ENCODE measurements around the gene FXN. TPM values are rescaled to one million over a fixed set of nuclear protein-coding genes. Genes with fewer than 3 reads are reported as not detected.
"Not testable (repeated sequence)": the region's sequence is repeated elsewhere in the genome, so short reads cannot be mapped to it uniquely, and the experiment has no call there.

Gene FXN
- total RNA-seq, 1 donor from 2014 or later, result 17.5 TPM

DNA sequence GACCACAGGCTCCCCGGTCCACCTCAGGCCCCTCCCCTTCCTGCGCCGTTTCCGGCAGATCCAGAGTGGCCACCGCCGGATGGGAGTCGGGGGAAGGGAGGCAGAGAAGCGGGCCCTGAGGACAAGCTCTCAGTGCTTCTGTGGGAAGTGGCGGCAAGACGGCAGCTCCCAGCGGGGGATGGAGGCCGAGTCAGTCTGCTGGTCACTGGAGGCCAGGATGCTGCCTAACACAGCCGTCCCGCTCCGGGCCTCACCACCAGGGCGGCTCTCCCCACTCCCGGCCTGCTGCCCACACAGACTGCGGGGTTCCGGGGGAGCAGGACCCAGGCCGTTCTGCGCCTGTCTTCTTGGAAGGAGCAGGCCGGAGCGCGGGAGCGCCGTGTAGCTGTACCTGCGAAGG lies 31.4 kb downstream of the FXN start:
- DNase-seq (ENCODE audit: low spot score), result no peak

DNA sequence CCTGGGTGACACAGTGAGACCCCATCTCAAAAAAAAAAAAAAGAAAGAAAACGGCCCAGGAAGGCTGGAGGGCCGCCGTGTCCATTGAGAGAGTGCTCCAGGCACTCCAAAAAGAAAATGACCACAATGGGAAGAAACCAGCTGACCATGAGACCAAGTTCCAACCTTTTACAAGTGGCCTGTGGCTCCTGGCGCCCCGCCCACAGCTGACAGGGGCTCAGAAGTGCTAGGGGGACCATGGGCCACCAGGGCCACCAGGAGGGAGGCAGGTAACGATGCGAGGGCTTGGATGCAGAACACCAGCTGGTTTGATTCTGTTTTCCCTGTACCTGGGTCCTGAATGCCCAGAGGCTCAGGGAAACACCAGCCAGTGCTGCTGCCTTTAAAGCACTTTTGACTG lies 34.6 kb downstream of the FXN start:
- DNase-seq (ENCODE audit: low spot score), result no peak

DNA sequence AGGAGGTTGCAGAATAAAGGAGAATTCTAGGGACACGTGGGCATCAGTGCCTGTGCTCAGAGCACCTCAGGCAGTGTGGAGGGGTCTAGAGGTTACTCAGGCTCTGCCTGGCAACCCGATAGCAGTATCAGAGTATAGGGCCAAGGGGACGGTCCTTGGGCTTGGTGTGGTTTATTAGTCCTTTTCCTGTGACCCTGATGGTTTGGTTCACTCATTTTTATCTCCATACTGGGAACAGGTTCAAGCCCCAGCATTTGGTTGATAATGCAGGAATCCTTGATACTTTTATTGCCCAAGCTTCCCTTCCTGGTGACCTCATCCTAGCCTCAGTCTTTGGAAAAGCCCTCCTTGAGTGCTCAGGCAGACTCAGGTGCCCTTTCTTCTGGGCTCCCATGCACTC lies 35.5 kb downstream of the FXN start:
- DNase-seq (ENCODE audit: low spot score), result no peak

DNA sequence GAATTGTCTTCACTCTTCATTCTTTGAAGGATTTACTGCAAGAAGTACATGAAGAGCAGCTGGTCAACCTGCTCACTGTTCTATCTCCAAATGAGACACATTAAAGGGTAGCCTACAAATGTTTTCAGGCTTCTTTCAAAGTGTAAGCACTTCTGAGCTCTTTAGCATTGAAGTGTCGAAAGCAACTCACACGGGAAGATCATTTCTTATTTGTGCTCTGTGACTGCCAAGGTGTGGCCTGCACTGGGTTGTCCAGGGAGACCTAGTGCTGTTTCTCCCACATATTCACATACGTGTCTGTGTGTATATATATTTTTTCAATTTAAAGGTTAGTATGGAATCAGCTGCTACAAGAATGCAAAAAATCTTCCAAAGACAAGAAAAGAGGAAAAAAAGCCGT lies 37.6 kb downstream of the FXN start:
- DNase-seq (ENCODE audit: low spot score), result no peak

DNA sequence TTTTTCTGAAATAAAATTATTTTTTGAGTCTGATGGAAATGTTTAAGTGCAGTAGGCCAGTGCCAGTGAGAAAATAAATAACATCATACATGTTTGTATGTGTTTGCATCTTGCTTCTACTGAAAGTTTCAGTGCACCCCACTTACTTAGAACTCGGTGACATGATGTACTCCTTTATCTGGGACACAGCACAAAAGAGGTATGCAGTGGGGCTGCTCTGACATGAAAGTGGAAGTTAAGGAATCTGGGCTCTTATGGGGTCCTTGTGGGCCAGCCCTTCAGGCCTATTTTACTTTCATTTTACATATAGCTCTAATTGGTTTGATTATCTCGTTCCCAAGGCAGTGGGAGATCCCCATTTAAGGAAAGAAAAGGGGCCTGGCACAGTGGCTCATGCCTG lies 39.2 kb downstream of the FXN start:
- DNase-seq (ENCODE audit: low spot score), result no peak

DNA sequence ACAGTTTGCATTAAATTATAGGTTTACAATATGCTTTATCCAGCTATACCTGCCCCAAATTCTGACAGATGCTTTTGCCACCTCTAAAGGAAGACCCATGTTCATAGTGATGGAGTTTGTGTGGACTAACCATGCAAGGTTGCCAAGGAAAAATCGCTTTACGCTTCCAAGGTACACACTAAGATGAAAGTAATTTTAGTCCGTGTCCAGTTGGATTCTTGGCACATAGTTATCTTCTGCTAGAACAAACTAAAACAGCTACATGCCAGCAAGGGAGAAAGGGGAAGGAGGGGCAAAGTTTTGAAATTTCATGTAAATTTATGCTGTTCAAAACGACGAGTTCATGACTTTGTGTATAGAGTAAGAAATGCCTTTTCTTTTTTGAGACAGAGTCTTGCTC lies 41.0 kb downstream of the FXN start:
- DNase-seq (ENCODE audit: low spot score), result no peak

DNA sequence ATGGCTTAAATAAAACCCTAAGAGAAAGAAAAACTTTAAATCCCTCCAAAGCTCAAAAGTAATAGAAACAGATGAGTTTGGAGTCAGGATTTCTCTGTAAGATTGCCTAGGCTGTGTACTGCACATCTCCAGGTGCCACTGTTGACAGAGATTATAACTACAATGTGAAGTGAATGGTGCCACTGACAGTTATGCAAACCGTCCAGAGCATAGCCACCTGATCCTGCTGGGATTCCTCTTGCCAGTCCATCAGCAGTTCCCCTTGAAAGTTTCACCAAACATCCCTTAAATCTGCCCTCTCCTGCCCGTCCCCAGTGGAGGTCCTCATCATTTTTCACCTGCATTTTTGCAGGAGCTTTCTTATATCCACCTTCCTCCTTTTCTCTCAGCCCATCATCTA lies 42.5 kb downstream of the FXN start:
- no peak for DNase-seq (ENCODE audit: low spot score)

DNA sequence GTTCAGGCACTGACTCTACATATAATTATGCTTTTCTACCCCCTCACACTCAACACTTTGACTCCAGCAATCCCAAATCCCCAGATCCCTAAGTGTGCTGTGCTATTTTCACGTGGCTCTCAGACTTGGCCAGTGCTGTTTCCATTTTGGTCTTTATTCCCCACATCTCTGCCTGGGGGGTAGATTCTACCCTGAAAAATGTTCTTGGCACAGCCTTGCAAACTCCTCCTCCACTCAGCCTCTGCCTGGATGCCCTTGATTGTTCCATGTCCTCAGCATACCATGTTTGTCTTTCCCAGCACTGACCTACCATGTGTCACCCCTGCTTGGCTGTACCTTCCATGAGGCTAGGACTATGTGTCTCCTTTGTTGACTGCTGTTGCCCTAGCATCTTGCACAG lies 43.0 kb downstream of the FXN start:
- peak; percentile 51 for DNase-seq (ENCODE audit: low spot score)

DNA sequence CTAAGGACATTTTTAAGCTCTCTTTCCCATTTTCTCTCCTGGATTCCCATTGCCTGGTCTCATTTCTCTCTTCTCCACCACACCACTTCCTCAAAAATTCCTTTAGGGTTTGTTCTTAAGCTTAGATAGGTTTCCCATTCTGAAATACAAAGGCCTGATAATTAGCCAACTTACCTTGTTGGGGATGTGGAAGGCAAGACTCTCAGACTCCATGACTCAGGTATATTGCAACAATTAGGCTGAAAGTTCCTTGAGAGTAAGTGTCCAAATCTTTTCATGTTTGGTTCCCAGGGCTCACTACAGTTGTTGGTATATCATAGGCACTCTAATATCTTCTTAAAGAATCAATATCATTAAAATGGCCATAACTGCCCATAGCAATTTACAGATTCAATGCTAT lies 43.6 kb downstream of the FXN start:
- no peak for DNase-seq (ENCODE audit: low spot score)

DNA sequence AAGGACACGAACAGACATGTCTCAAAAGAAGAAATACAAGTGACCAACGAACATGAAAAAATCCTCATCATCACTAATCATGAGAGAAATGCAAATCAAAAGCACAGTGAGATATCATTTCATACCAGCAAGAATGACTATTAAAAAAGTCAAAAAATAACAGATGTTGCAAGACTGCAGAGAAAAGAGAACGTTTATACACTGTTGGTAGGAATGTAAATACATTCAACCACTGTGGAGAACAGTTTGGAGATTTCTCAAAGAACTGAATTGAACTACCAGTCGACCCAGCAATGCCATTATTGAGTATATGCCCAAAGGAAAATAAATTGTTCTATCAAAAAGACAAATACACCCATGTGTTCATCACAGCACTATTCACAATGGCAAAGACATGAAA lies 45.7 kb downstream of the FXN start:
- DNase-seq (ENCODE audit: low spot score), result no peak

DNA sequence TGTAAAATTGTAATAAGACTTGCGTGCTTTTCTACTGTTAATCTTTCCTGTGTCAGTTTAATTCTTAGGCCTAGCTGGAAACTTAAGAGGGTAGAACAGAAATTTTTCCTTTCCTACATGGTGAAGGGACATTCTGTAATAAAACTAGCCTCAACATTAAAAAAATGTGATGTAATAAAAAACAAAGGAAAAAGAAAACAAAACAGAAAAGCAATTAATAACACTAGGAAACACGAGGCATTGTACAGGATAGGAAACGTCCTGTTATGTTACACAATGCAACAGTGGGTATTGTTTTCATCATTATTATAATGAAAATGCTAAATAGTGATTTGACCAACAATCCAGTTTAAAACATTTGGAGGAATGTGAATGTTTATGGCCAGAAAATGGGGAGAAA lies 47.8 kb downstream of the FXN start:
- no peak for DNase-seq (ENCODE audit: low spot score)

DNA sequence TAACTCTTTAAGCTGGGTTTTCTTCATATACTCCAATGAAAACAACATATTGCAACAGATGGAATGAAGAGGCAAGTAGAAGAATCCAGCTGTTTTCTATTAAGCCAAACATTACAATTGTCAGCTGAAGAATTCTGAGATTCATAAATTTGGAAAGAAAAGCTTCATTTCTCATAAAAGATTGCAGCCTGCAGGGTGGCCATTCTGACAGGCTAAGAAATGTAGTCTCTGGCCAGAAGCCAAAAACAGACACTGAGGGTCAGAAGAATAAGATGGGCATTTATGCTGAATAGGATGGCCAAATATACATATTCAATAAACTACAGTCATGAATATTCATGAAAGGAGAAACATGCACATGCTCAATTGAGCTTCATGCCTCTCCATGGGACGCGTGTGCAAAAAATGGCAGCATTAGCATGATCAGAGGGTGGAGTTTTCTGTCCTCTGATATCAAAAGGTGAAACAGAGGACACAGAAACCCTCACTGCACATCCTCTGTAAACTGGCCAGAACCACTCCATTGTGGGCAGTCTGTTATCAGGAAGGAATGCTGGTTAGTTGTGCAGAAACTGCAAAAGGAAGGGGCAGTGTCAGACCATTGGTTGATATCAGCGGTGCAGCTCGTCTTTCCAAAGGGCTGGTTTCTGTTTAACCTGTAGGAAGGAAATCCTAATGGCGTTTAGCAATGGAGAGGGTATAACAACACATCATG lies 50.2 kb downstream of the FXN start:
- no peak for DNase-seq (ENCODE audit: low spot score)

DNA sequence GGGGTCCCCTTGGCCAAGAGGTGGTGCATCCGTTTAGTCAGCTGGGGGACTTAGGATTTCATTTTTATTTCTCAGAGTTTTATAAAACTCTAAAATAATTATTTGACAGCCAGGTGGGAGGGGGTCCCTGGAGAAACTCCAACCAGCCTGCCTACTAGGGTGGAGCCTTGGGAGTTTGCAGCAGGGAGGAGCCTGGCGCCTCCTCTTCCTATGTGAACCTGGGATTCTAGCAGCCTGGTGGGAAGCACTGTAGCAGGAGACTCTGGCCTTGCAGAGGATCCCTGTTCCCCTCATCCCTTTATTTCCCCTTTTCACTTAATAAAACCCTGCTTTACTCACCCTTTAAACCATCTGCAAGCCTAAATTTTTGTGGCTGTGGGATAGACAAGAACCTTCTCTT lies 50.8 kb downstream of the FXN start:
- DNase-seq (ENCODE audit: low spot score), result no peak

DNA sequence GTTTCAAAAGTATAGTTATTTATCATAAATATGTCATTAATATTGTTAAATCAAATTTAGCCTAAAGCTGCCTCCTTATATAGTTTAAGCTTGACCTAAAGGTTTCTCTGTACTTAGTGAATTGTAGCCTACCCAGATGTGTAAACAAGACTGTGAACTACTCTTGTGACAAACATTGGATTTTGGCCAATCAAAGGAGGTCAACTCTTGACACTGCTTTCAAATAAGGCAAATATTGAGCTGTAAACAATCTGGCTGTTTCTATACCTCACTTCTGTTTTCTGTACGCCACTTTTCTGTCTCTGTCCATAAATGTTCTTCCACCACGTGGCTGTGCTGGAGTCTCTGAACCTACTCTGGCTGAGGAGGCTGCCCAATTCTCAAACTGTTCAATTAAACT lies 51.2 kb downstream of the FXN start:
- no peak for DNase-seq (ENCODE audit: low spot score)

DNA sequence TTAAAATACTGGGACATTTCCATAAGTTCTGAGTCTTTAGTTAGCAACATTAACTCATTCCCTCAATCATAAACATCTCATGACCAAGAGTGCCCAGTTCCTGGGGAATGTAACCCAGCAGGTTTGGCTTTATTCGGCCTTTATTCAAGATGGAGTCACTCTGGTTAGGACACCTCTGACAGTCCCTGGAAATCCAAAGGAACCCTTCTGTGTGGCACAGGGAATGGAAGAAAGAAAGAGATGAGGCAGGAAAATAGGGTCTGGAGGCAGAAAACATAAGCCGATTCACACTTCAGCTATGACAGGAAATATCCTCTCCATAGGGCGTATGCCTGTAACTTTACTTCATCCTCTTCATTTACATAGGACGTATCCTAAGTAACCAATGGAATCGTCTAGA lies 53.5 kb downstream of the FXN start:
- DNase-seq (ENCODE audit: low spot score), result no peak

DNA sequence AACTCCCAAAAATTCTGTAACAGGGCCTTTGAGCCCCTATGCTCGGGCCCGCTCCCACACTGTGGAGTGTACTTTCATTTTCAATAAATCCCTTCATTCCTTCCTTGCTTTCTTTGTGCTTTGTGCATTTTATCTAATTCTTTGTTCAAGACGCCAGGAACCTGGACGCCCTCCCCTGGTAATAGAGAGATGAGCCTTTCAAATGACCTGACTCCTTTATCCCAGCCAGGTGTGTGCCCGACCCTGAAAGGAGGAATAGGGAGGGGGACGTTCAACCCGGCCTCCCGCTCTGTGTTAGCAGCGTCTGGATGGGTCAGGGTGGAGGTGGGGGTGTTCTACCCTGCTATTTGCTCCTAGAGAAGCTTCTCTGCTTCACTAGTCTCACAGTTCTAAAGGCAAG lies 53.9 kb downstream of the FXN start:
- no peak for DNase-seq (ENCODE audit: low spot score)

DNA sequence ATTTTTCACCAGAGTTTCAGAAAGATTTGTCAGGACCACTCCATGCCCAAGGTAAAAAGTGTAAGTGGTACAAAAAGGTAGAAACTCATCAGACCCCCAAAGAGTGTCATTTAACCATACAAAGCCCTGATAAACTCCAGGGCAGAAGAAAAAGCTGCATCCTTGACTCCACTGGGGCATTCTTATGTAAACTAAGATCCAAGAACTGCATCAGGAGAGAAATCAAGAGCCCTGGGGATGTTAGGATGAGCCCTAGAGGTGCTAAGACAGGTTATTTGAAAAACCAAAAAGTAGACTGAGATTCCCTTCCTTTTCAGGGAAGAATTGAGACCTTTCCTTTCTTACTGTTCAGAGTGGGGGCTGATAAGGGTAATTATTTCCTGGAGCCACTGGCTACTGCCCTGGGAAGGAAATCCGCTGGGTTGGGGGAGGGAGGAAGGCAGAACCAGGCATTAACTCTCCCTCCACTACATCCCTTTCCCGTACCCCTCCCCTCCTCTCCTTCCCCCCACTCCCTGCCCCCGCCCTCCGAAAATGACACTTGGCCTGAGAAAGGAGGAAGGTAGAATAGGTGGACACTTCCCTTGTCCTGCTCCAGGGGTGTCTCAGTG lies 54.7 kb downstream of the FXN start:
- DNase-seq (ENCODE audit: low spot score), result no peak

DNA sequence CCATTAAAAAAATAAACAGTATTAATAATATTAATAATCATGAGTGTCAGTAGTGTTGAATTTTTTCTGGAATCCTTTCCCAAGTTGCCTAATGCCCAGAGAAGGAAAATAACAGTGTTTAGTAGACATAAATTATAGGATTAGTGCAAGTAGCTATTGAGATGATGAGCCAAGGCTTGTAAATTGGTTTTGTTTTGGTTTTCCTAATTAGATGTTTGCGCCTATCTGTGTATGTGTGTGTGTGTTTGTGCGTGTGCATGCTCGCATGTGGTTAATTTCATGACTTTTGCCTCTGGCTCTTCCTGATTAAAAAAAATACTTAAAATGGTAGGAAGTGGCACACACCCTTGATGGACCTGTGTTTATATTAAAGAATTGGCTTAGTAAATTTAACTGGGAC lies 55.4 kb downstream of the FXN start:
- no peak for DNase-seq (ENCODE audit: low spot score)

DNA sequence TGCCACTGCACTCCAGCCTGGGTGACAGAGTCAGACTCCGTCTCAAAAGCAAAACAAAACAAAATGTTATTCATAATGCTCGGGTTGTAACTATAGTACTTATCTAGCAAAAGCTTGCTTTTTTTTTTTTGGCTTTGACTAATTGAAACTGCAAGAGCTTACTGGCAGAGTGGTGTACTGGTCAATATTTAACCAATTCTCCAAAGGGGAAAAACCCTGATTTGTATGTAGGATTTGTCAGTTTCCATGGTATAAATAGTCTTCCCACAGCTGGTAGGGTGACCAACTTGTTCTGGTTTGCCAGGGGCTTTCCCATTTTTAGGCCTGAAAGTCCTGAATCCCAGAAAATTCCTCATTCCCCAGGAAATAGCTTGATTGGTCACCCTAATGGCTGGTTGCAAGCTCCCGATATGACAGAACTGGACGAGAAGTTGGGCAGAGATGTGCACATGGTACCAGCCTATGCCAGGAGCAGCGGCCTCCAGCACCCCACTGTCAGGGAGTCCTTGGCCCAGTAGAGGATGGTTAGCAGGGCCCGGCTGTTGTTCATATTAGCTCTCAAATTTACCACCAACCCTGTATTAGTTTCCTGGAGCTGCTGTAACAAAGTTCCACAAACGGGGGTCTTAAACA lies 58.0 kb downstream of the FXN start:
- DNase-seq (ENCODE audit: low spot score), result no peak

DNA sequence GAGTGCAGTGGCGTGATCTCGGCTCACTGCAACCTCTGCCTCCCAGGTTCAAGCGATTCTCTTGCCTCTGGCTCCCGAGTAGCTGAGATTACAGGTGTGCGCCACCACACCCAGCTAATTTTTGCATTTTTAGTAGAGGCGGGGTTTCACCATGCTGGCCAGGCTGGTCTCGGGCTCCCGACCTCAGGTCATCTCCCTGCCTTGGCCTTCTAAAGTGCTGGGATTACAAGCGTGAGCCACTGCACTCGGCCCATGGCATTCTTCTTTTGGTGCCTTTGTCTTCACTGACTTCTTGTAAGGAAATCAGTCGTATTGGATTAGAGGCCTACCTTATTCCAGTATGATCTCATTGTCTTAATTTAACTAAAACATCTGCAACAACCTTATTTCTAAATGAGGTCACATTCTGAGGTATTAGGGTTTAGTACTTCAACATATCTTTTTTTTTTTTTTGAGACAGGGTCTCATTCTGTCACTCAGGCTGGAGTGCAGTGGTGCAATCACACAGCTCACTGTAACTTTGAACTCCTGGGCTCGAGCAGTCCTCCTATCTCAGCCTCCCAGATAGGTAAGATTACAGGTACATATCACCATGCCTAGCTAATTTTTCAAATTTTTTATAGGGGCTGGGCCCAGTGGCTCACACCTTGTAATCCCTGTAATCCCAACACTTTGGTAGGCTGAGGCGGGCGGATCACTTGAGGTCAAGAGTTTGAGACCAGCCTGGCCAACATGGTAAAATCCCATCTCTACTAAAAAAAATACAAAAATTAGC lies 59.0 kb downstream of the FXN start:
- DNase-seq (ENCODE audit: low spot score), result not testable (repeated sequence)

DNA sequence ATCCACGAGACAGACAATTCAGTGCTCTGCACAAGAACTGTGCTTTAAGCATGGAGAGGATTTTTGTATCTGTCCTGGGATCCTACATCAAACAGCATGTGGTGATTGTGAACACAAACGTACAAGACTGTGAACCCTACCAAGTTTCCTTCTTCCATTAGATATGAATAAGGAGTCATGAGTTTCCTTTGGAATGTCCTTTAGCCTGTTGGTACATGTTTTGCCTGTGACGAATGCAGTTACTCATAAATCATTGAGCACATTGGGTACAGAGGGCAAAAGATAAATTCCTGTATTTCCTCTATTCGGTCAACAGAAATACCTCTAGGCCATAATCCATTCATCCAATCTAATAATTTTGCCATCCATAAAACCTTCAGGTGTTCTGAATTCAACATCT lies 61.5 kb downstream of the FXN start:
- DNase-seq (ENCODE audit: low spot score), result no peak

DNA sequence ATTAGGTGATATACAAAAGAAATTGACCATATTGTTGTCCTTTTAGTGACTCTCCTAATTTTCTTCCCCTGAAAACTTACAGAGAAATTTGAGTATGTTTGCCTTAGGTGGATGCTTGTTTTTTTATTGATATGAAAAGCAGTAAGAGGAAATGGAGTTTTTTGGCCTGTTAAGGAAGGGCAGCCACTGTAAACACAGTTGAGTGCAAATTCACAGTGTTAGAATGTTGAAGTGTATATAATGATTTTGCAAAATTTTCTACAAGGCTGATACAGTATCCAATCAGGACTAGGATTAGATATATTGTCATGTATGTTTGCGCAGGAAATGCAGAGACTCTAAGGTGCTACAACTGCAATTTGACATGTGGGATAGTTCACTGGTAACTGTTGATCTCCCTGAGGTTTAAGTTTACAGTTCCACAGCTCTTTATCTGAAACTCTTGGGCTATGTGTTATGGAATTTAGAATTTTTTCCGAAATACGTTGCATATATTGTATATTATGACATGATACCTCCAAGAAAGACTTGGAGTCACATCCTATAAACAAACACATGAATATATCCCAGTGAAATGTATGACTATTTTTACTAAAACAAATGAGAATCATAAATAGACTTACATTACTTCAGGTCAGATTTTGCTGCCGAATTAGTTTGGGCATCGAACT lies 62.5 kb downstream of the FXN start:
- DNase-seq (ENCODE audit: low spot score), result no peak

All from ureter (tissue), 1 donor.